ENCODE results near the gene TASP1. TPM values are rescaled to one million over a fixed set of nuclear protein-coding genes. Genes with fewer than 3 reads are reported as not detected.

TASP1 gene
- polyA plus RNA-seq, 1 donor (not counting 4 experiments of a cell fraction or from before 2014, with no cell fraction given) = 17.4 TPM

- Histone ChIP-seq H2AFZ (ENCODE audit: control insufficient read depth, low read length) (no peak overlapping the region), H3K4me2 (ENCODE audit: control insufficient read depth, extremely low read depth, insufficient read depth, low read depth, low read length) (no peak overlapping the region), H3K79me2 (ENCODE audit: control insufficient read depth, insufficient read depth, low read length) (no peaks in the 10 kb centered on the region), H3K27me3 (ENCODE audit: control insufficient read depth, extremely low read depth, insufficient read depth, low read length) (peaks cover 5% of the 10 kb centered on the region), H3K9ac (ENCODE audit: control insufficient read depth, extremely low read depth, insufficient read depth, low read length) (no peak overlapping the region), H3K36me3 (ENCODE audit: control insufficient read depth in 2 of 2, extremely low read depth in 1 of 2, insufficient read depth in 2 of 2, low read length in 2 of 2) (no peaks in the 10 kb centered on the region), H3K9me3 (ENCODE audit: control insufficient read depth, low read depth, low read length) (no peaks in the 10 kb centered on the region), H3K27ac (ENCODE audit: control insufficient read depth, insufficient read depth, low read length) (no peak overlapping the region), H3K9me1 (ENCODE audit: control insufficient read depth, extremely low read depth, insufficient read depth, low read length) (no peaks in the 10 kb centered on the region), H3K4me1 (ENCODE audit: control insufficient read depth, extremely low read depth, insufficient read depth, low read length) (no peaks in the 10 kb centered on the region), H3K4me3 (ENCODE audit: control insufficient read depth in 2 of 3, extremely low read depth in 1 of 3, insufficient read depth in 2 of 3, low read depth in 1 of 3, low read length in 3 of 3) (no peak overlapping the region), H4K20me1 (ENCODE audit: control insufficient read depth, extremely low read depth, insufficient read depth, low read length) (no peaks in the 10 kb centered on the region)
- TF ChIP-seq EZH2 (IDR thresholded peaks at IDR 0.05; ENCODE audit: low read length) (no peak), CTCF (optimal IDR thresholded peaks at IDR 0.05 in 1 of 3, IDR thresholded peaks at IDR 0.05 in 1 of 3, conservative IDR thresholded peaks at IDR 0.05 in 1 of 3; ENCODE audit: extremely low read depth in 1 of 3, insufficient read depth in 2 of 3, low read length in 3 of 3) (no peak)
- dilution Hi-C loops (cut with MboI; ENCODE audit: extremely low pct_ligation_motif_present, low sequenced_read_pairs) = no loop called here
- FAIRE-seq = no peak
- no peak for DNase-seq (ENCODE audit: low read depth, low spot score)
Measured at GRCh38 chr20:13670160-13670559, 31.4 kb upstream of the TASP1 start.

GRCh38 chr20:13665709-13666395 lies 27.1 kb upstream of the TASP1 start:
- Histone ChIP-seq H3K4me3 (ENCODE audit: control insufficient read depth in 2 of 3, extremely low read depth in 1 of 3, insufficient read depth in 2 of 3, low read depth in 1 of 3, low read length in 3 of 3) (no peak overlapping the region), H3K4me2 (ENCODE audit: control insufficient read depth, extremely low read depth, insufficient read depth, low read depth, low read length) (no peak overlapping the region), H4K20me1 (ENCODE audit: control insufficient read depth, extremely low read depth, insufficient read depth, low read length) (no peaks in the 10 kb centered on the region), H3K27ac (ENCODE audit: control insufficient read depth, insufficient read depth, low read length) (no peak overlapping the region), H2AFZ (ENCODE audit: control insufficient read depth, low read length) (no peak overlapping the region), H3K4me1 (ENCODE audit: control insufficient read depth, extremely low read depth, insufficient read depth, low read length) (no peaks in the 10 kb centered on the region), H3K9me1 (ENCODE audit: control insufficient read depth, extremely low read depth, insufficient read depth, low read length) (no peaks in the 10 kb centered on the region), H3K36me3 (ENCODE audit: control insufficient read depth in 2 of 2, extremely low read depth in 1 of 2, insufficient read depth in 2 of 2, low read length in 2 of 2) (no peaks in the 10 kb centered on the region), H3K27me3 (ENCODE audit: control insufficient read depth, extremely low read depth, insufficient read depth, low read length) (peaks cover 5% of the 10 kb centered on the region), H3K9ac (ENCODE audit: control insufficient read depth, extremely low read depth, insufficient read depth, low read length) (no peak overlapping the region), H3K79me2 (ENCODE audit: control insufficient read depth, insufficient read depth, low read length) (no peaks in the 10 kb centered on the region), H3K9me3 (ENCODE audit: control insufficient read depth, low read depth, low read length) (no peaks in the 10 kb centered on the region)
- DNase-seq (ENCODE audit: low read depth, low spot score) (no peak), FAIRE-seq (no peak)
- dilution Hi-C loops (cut with MboI; ENCODE audit: extremely low pct_ligation_motif_present, low sequenced_read_pairs) = no loop called here
- TF ChIP-seq CTCF (optimal IDR thresholded peaks at IDR 0.05 in 1 of 3, IDR thresholded peaks at IDR 0.05 in 1 of 3, conservative IDR thresholded peaks at IDR 0.05 in 1 of 3; ENCODE audit: extremely low read depth in 1 of 3, insufficient read depth in 2 of 3, low read length in 3 of 3) (no peak), EZH2 (IDR thresholded peaks at IDR 0.05; ENCODE audit: low read length) (no peak)
